Measurements from ENCODE around the gene XRCC6.
"Not testable (repeated sequence)": the region's sequence is repeated elsewhere in the genome, so short reads cannot be mapped to it uniquely, and the experiment has no call there.

Gene XRCC6

GRCh38 chr22:41621099-41621910 lies at the start of gene XRCC6:
Gene XRCC6, plus strand, starts transcription at chr22:41621295. Its CDS starts 710 bp downstream, at chr22:41622005.
- DNase-seq (ENCODE audit: low spot score): peak; percentile 100

GRCh38 chr22:41571786-41572185 lies 49.3 kb upstream of the XRCC6 start:
- DNase-seq (ENCODE audit: low spot score): no peak

DNA sequence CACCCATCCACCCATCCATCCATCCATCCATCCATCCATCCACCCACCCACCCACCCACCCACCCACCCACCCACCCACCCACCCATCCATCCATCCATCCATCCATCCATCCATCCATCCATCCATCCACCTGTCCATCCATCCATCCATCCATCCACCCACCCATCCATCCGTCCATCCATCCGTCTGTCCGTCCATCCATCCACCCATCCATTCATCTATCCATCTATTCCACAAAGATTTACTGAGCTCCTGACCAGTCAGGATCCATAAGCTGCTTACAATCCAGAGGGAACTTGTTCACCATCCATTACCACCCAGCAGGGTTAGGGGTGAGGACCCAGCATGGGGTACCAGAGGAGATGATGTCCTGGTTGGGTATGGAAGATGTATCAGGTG lies 48.8 kb upstream of the XRCC6 start:
- not testable (repeated sequence) for DNase-seq (ENCODE audit: low spot score)

GRCh38 chr22:41573677-41574076 lies 47.4 kb upstream of the XRCC6 start:
- no peak for DNase-seq (ENCODE audit: low spot score)

DNA sequence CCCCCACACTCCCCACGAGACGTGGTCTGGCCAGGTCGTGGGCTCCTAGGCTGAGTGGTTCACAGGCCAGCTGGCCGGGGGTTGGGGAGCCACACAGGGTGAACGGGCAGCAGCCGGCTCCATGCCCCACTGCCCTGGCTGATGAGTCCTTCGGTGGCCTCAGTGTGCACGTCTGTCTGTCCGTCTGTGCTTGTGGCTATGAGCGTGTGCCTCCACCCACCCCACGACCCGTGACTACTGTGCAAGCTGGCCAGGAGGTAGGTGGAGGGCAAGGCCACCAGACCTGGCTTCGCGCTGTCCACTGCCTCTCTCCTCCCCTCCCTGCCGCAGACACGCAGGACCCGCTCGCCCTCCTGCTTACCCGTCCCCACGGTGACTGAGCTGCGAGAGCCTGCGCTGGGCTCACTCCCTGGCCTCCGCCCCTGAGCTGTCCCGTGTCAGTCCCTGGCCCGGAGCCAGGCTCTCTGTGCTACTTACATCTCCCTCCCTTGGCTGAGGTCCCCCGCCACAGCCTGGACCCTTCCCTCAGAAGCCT lies 46.2 kb upstream of the XRCC6 start:
- DNase-seq (ENCODE audit: low spot score): no peak

GRCh38 chr22:41575533-41575932 lies 45.6 kb upstream of the XRCC6 start:
- no peak for DNase-seq (ENCODE audit: low spot score)

GRCh38 chr22:41576877-41577276 lies 44.2 kb upstream of the XRCC6 start:
- DNase-seq (ENCODE audit: low spot score): no peak

DNA sequence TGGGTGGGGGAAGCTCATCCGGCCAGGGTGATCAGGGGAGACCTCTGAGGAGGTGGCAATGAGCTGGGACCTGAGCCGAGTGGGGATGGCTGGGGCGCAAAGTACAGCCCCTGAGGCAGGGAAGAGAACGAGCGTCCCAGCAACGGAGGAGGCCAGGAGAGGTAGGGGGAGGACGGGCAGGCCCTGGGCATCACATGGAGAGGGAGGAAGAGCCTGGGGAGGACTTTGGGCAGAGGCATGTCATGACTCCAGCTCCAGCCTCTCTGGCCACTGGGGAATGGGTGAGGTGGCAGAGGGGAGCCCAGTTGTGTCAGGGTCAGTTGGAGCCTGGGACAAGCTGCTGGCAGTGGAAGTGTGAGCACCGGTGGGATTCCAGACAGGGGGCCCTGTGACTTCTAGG lies 43.0 kb upstream of the XRCC6 start:
- DNase-seq (ENCODE audit: low spot score): no peak

GRCh38 chr22:41578818-41579217 lies 42.3 kb upstream of the XRCC6 start:
- DNase-seq (ENCODE audit: low spot score): no peak

GRCh38 chr22:41579297-41579996 lies 41.6 kb upstream of the XRCC6 start:
- DNase-seq (ENCODE audit: low spot score): no peak

DNA sequence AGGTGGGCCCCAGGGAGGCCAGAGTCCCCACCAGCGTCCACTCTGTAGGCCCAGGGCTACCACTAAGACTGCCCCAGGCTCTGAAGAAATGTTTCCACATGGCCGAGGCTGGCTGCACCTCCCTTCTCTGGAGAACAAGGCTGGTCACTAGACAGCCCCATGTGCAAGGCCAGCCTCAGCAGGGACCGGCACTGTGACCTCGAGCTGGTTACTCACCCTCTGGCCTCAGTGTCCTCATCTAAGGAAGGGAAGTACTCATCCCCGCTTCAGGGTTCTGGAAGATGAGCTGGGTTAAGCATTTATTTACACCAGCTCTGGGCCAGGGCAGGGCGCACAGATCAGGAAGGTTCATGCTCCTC lies 41.1 kb upstream of the XRCC6 start:
- DNase-seq (ENCODE audit: low spot score): no peak

- DNase-seq (ENCODE audit: low spot score): no peak
Observed at GRCh38 chr22:41582694-41583093, 38.4 kb upstream of the XRCC6 start.

DNA sequence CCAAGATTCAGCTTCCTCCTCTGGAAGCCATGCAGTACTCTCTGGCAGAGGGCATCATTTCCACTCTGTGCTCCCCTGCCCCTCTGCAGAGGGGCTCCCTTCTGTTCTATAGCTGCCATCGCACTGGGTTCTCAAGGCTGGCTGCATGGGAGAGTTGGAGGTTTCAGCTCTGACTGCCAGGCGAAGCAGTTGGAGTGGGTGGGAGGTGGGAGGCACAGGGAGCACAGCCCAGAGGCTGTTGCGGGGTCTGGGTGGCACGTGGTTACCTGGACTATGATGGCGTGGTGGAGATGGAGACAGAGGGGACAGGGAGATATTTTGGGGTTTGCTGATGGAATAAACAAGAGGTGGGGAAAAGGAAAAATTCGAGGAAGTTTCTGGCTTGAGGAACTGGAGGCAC lies 36.2 kb upstream of the XRCC6 start:
- no peak for DNase-seq (ENCODE audit: low spot score)

GRCh38 chr22:41585898-41586297 lies 35.2 kb upstream of the XRCC6 start:
- no peak for DNase-seq (ENCODE audit: low spot score)

DNA sequence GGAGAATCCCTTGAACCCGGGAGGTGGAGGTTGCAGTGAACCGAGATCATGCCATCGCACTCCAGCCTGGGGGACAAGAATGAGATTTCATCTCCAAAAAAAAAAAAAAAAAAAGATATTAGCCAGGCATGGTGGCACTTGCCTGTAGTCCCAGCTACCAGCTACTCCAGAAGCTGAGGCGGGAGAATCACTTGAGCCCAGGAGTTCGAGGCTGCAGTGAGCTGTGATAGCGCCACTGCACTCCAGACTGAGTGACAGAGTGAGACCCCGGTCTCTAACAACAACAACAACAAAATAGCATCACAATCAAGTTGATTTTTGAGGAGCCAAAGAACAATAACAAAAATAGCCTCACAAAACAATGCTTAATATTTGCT lies 33.8 kb upstream of the XRCC6 start:
- no peak for DNase-seq (ENCODE audit: low spot score)

DNA sequence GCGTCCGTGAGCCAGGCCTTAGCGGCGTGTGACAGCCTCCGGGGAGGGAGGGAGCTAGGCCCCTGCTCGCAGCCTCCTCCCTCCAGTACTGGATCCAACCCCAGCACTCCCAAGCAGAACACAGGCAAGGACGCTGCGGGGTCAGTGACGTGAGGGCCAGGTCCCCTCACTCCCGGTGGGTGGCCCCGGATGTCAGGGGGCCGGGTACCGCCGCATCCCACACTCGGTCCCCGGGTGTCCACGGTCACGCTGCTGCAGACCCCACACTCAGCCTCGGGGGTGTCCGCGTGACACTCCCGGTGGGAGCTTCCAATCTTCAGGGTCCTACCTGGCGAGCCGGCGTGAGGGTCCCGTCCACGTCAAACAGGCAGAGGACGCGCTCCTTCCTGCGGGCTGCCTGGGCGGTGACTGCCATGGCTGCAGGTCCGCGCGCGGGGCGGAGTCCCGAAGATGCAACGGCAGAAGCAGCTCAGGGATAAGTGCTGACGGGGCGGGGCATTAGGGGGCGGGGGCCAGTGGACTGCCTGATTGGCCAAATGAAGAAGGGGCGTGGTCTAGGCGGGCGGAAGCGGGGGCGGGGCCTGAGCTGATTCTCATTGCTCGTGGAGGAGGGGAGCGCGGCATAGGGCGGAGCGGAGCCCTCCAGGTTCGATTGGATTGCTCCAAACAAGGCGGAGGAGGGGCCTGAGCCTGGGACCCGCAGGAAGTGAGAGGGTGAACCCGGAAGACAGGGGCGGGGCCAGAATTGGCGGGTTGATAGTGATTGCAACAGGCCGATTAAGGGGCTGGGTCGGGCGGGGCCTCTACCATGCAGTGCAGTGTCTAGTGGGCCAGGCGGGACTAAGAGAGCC lies 31.5 kb upstream of the XRCC6 start, which contains the start of gene PMM1:
PMM1 (minus strand) TSS at position 450 of the 851 bp plus-strand sequence; CDS start at position 415, 35 bp downstream.
- DNase-seq (ENCODE audit: low spot score): peak; percentile 100

GRCh38 chr22:41593336-41593960 lies 27.6 kb upstream of the XRCC6 start:
- DNase-seq (ENCODE audit: low spot score): not testable (repeated sequence)

DNA sequence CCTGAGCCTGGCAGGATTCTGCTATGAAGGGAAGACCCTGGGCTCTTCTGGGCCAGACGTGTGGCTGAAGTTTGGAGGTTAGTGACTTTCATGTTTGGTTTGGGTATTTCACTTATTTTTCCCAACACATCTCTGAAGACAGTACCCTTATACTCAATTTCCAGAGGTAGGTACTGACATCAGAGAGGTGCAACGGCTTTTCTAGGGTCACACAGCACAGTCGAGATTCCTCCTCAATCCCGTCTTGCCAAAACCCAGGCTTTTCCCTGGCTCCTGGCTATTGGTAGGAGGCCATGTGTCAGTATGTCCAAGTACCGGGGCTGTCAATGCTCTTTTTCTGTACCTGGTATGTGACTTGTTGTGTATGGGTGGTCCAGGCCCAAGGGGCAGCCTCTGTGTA lies 25.4 kb upstream of the XRCC6 start:
- no peak for DNase-seq (ENCODE audit: low spot score)

DNA sequence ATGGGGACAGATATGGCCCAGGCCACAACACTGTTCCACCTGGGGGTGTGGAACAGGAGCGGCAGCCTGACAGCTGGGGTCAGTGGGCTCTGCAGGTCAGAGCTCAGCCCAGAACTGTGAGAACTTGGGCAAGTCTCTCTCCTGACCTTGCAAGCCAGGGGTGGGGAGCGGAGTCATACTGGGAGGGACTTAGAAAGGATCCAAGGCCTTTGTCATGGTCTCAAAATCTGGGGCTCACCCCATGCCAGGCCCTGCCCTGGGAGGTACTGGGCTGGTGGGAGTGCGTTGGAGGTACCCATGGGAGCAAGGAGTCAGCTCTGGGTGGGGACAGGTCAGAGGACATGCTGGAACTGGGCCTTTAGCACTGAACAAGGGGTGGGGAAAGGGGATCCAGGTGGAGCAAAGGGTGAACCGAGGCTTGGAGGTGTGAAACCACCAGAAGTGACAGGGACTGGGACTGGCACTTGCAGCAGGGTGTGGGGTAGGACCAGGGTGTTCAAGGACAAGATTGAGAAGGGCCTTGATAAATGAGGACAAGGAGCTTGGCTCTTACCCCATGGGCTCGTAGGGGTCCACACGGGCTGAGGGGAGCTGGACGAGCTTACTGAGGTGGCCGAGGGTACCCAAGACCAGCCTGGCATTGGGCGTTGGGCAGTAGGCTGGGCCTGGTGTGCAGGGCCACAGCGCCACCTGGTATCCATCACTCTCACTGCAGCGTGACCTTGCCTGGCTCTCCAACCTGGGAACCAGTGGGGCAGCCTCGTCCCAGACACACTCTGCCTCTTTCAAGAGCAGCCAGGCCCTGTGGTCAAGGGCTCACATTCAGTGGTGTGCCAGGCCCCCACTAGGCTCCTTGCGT lies 24.1 kb upstream of the XRCC6 start:
- DNase-seq (ENCODE audit: low spot score): no peak

DNA sequence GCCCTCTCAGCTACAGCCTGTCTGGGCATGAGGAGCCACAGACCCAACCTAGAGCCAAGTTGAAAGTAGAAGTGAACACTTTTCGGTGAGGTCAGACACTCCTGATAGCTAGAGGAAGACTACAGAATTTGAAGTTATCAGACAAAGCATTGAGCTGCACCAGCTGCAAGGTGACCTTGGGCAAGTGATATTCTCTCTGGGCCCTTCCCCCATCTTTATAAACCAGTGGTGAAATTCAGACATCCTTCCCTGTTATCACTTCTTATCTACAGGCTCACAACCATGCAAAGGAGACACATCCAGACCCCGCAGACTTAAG lies 23.5 kb upstream of the XRCC6 start:
- DNase-seq (ENCODE audit: low spot score): no peak

- no peak for DNase-seq (ENCODE audit: low spot score)
Observed at GRCh38 chr22:41598081-41598480, 23.0 kb upstream of the XRCC6 start.

Data from pons (tissue), 1 donor.